ENCODE measurements around the gene PCSK6.

PCSK6 gene

GRCh38 chr15:101522621-101523559 is 33.4 kb upstream of the PCSK6 start:
- no peak for DNase-seq

- DNase-seq: no peak
Observed at GRCh38 chr15:101522091-101522490, 32.6 kb upstream of the PCSK6 start.

- no peak for DNase-seq
Observed at GRCh38 chr15:101521591-101521990, 32.1 kb upstream of the PCSK6 start.

- DNase-seq: no peak
Observed at GRCh38 chr15:101521069-101521468, 31.6 kb upstream of the PCSK6 start.

GRCh38 chr15:101520395-101520794 is 30.9 kb upstream of the PCSK6 start:
- DNase-seq: no peak

GRCh38 chr15:101517504-101517903 is 28.0 kb upstream of the PCSK6 start:
- no peak for DNase-seq

- DNase-seq: no peak
Observed at GRCh38 chr15:101514318-101514717, 24.8 kb upstream of the PCSK6 start.

GRCh38 chr15:101511717-101512116 is 22.2 kb upstream of the PCSK6 start:
- no peak for DNase-seq

GRCh38 chr15:101510212-101511197 is 21.0 kb upstream of the PCSK6 start:
- no peak for DNase-seq

GRCh38 chr15:101509279-101509678 is 19.8 kb upstream of the PCSK6 start:
- DNase-seq: no peak

GRCh38 chr15:101506491-101506890 is 17.0 kb upstream of the PCSK6 start:
- DNase-seq: no peak

- no peak for DNase-seq
Observed at GRCh38 chr15:101505610-101506337, 16.3 kb upstream of the PCSK6 start.

GRCh38 chr15:101504866-101505609 is 15.5 kb upstream of the PCSK6 start:
- DNase-seq: no peak

GRCh38 chr15:101504373-101504772 is 14.9 kb upstream of the PCSK6 start:
- DNase-seq: no peak

- no peak for DNase-seq
Observed at GRCh38 chr15:101503296-101503599, 13.7 kb upstream of the PCSK6 start.

- DNase-seq: no peak
Observed at GRCh38 chr15:101502572-101503295, 13.2 kb upstream of the PCSK6 start.

- peak; percentile 33 for DNase-seq
Observed at GRCh38 chr15:101501703-101502373, 12.3 kb upstream of the PCSK6 start.

GRCh38 chr15:101500865-101501551 is 11.5 kb upstream of the PCSK6 start:
- DNase-seq: no peak

- DNase-seq: no peak
Observed at GRCh38 chr15:101499863-101500713, 10.6 kb upstream of the PCSK6 start.

Measured in effector CD8-positive, alpha-beta T cell (primary cell).